HEK293 (cell line): ENCODE measurements around the gene NRF1.

ENCODE experiments used
- CTCF ChIA-PET: fragments of 350-600 bp; formaldehyde crosslinking; extraction: SDS; loops from one replicate; lab custom pipeline; 2021; ENCODE audit warnings: antibody characterized with exemption; lab: Yijun Ruan, JAX
- POLR2A ChIA-PET: fragments of 300-600 bp; formaldehyde crosslinking; extraction: SDS; loops from one replicate; lab custom pipeline; 2020; ENCODE audit warnings: antibody characterized with exemption, inconsistent platforms; lab: Yijun Ruan, JAX
- H3K27ac ChIP-seq: fragments of 200-500 bp; sonication (Bioruptor generic); 2 replicates; pipeline ENCODE4 v1.5.1; 2014; ENCODE audit warnings: low read depth, low read length, control low read depth, inconsistent platforms; ENCODE audit errors: extremely low read depth
- H3K36me3 ChIP-seq, 2 experiments: fragments of 200-500 bp in 1 of 2; sonication (Bioruptor generic) in 1 of 2; 1 replicate in 1 of 2; 2 replicates in 1 of 2; pipeline ENCODE4 v1.5.1; 2014 to 2017; ENCODE audit warnings: inconsistent platforms in 2 of 2, low read length in 2 of 2; ENCODE audit not compliant: control insufficient read depth in 2 of 2, insufficient read depth in 1 of 2
- H3K4me1 ChIP-seq: fragments of 200-500 bp; sonication (Bioruptor generic); 2 replicates; pipeline ENCODE4 v1.5.1; 2014; ENCODE audit warnings: mild to moderate bottlenecking, low read length, inconsistent platforms; ENCODE audit not compliant: control insufficient read depth, insufficient read depth
- H3K4me3 ChIP-seq: 2 replicates; pipeline ENCODE4 v1.5.1; 2011; ENCODE audit warnings: low read depth, mild to moderate bottlenecking, control low read depth, low read length, moderate library complexity
- H3K9me3 ChIP-seq: fragments of 200-500 bp; sonication (Bioruptor generic); 2 replicates; pipeline ENCODE4 v1.5.1; 2014; ENCODE audit warnings: low read depth, low read length, inconsistent platforms; ENCODE audit not compliant: control insufficient read depth, insufficient read depth
- AEBP2 ChIP-seq: fragments of 450-650 bp; formaldehyde crosslinking; IDR thresholded peaks from 2 replicates; pipeline ENCODE4 v1.5.1; 2016; ENCODE audit warnings: missing biosample characterization, missing genetic modification characterization, borderline replicate concordance
- GLI4 ChIP-seq: fragments of 450-650 bp; formaldehyde crosslinking; IDR thresholded peaks from 2 replicates; pipeline ENCODE4 v1.5.1; 2016; ENCODE audit warnings: missing biosample characterization, missing genetic modification characterization
- KLF7 ChIP-seq: fragments of 450-650 bp; formaldehyde crosslinking; IDR thresholded peaks from 2 replicates; pipeline ENCODE4 v1.5.1; 2016; ENCODE audit warnings: missing biosample characterization, missing genetic modification characterization, borderline replicate concordance
- OSR2 ChIP-seq: fragments of 450-650 bp; formaldehyde crosslinking; IDR thresholded peaks from 2 replicates; pipeline ENCODE4 v1.5.1; 2016; ENCODE audit warnings: missing biosample characterization, missing genetic modification characterization
- REST ChIP-seq: fragments of 450-650 bp; formaldehyde crosslinking; IDR thresholded peaks from 2 replicates; pipeline ENCODE4 v1.5.1; 2016; ENCODE audit warnings: missing biosample characterization, missing genetic modification characterization
- SCRT1 ChIP-seq: fragments of 450-650 bp; formaldehyde crosslinking; IDR thresholded peaks from 2 replicates; pipeline ENCODE4 v1.5.1; 2016; ENCODE audit warnings: missing biosample characterization, missing genetic modification characterization, borderline replicate concordance
- SCRT2 ChIP-seq: fragments of 450-650 bp; formaldehyde crosslinking; IDR thresholded peaks from 2 replicates; pipeline ENCODE4 v1.5.1; 2016; ENCODE audit warnings: missing biosample characterization, missing genetic modification characterization
- ZBTB20 ChIP-seq: fragments of 450-650 bp; formaldehyde crosslinking; IDR thresholded peaks from 2 replicates; pipeline ENCODE4 v1.5.1; 2016; ENCODE audit warnings: missing biosample characterization, missing genetic modification characterization
- ZBTB21 ChIP-seq: fragments of 450-650 bp; formaldehyde crosslinking; IDR thresholded peaks from 2 replicates; pipeline ENCODE4 v1.5.1; 2017; ENCODE audit warnings: missing biosample characterization, missing genetic modification characterization
- ZBTB26 ChIP-seq: fragments of 450-650 bp; formaldehyde crosslinking; optimal IDR thresholded peaks from 2 replicates; pipeline ENCODE3; 2016; ENCODE audit warnings: missing biosample characterization, mild to moderate bottlenecking, missing genetic modification characterization
- ZNF148 ChIP-seq: fragments of 450-650 bp; formaldehyde crosslinking; IDR thresholded peaks from 2 replicates; pipeline ENCODE4 v1.5.0; 2017; ENCODE audit warnings: missing biosample characterization, missing genetic modification characterization, borderline replicate concordance
- ZNF184 ChIP-seq: fragments of 450-650 bp; IDR thresholded peaks from 2 replicates; pipeline ENCODE4 v1.5.1; 2018; ENCODE audit warnings: missing biosample characterization, mild to moderate bottlenecking, missing genetic modification characterization
- ZNF335 ChIP-seq: fragments of 450-650 bp; formaldehyde crosslinking; conservative IDR thresholded peaks from 2 replicates; pipeline ENCODE4 v1.5.1; 2016; ENCODE audit warnings: missing biosample characterization, missing genetic modification characterization
- ZNF394 ChIP-seq: fragments of 450-650 bp; formaldehyde crosslinking; IDR thresholded peaks from 2 replicates; pipeline ENCODE4 v1.5.1; 2016; ENCODE audit warnings: missing biosample characterization, missing genetic modification characterization, mild to moderate bottlenecking, moderate library complexity, borderline replicate concordance
- ZNF510 ChIP-seq: fragments of 450-650 bp; formaldehyde crosslinking; IDR thresholded peaks from 2 replicates; pipeline ENCODE4 v1.5.1; 2018; ENCODE audit warnings: mild to moderate bottlenecking, missing genetic modification characterization, missing biosample characterization; ENCODE audit not compliant: insufficient replicate concordance
- ZNF629 ChIP-seq: fragments of 450-650 bp; formaldehyde crosslinking; IDR thresholded peaks from 2 replicates; pipeline ENCODE4 v1.5.1; 2017; ENCODE audit warnings: missing biosample characterization, missing genetic modification characterization
- ZNF645 ChIP-seq: fragments of 450-650 bp; formaldehyde crosslinking; IDR thresholded peaks from 2 replicates; pipeline ENCODE4; 2016; ENCODE audit warnings: missing biosample characterization, missing genetic modification characterization
- ZNF692 ChIP-seq: fragments of 450-650 bp; formaldehyde crosslinking; IDR thresholded peaks from 2 replicates; pipeline ENCODE4 v1.5.1; 2016; ENCODE audit warnings: missing biosample characterization, missing genetic modification characterization
- ZNF768 ChIP-seq: fragments of 450-650 bp; formaldehyde crosslinking; IDR thresholded peaks from 2 replicates; pipeline ENCODE4 v1.5.1; 2018; ENCODE audit warnings: missing biosample characterization, mild to moderate bottlenecking, missing genetic modification characterization
- ZNF837 ChIP-seq: fragments of 450-650 bp; formaldehyde crosslinking; IDR thresholded peaks from 2 replicates; pipeline ENCODE4 v1.5.1; 2016; ENCODE audit warnings: missing biosample characterization, missing genetic modification characterization
- ZSCAN16 ChIP-seq: fragments of 450-650 bp; formaldehyde crosslinking; IDR thresholded peaks from 2 replicates; pipeline ENCODE4 v1.5.1; 2016; ENCODE audit warnings: missing biosample characterization, missing genetic modification characterization
- ZSCAN23 ChIP-seq: fragments of 450-650 bp; formaldehyde crosslinking; IDR thresholded peaks from 2 replicates; pipeline ENCODE4 v1.5.1; 2016; ENCODE audit warnings: missing biosample characterization, missing genetic modification characterization

NRF1 gene

GRCh38 chr7:129609666-129610065 is 1.9 kb upstream of the NRF1 start:
- peaks cover 0 to 21% of the 10 kb centered on the region in 2 experiments; a peak in 1 of 3 replicates for H3K36me3 ChIP-seq
- POLR2A ChIA-PET: interaction anchor here (1.5 kb wide), 1 partner anchor 215 kb away, joined by 3 read pairs; no protein-coding TSS in a partner anchor
- H3K9me3 ChIP-seq: no peaks in the 10 kb centered on the region
- no peak overlapping the region for H3K4me3 ChIP-seq
- no peak overlapping the region for H3K27ac ChIP-seq
- TF ChIP-seq SCRT2 (tag by site-specific recombination) (peak; percentile 94), KLF7 (tag by site-specific recombination) (no peak), ZBTB21 (peak; percentile 47; the same call in 1 of the 2 replicates), ZNF629 (tag by site-specific recombination) (peak; percentile 71), ZNF837 (no peak)
- H3K4me1 ChIP-seq: peaks cover 6% of the 10 kb centered on the region; the same call in 1 of the 2 replicates
- CTCF ChIA-PET: interaction anchor here (0.7 to 1.1 kb wide), 3 partner anchors 15 to 129 kb away, joined by 3 to 6 read pairs (median 3); no protein-coding TSS in a partner anchor

GRCh38 chr7:129610709-129611245 is 743 bp upstream of the NRF1 start:
- Histone ChIP-seq H3K9me3 (no peaks in the 10 kb centered on the region), H3K4me1 (peaks cover 16% of the 10 kb centered on the region), H3K36me3 (peaks cover 0 to 21% of the 10 kb centered on the region in 2 experiments; a peak in 1 of 3 replicates), H3K27ac (peak overlapping the region; percentile 97), H3K4me3 (peak overlapping the region; percentile 96)
- ChIA-PET CTCF (interaction anchor here (0.6 to 1.1 kb wide), 4 partner anchors 9 to 369 kb away, joined by 3 to 4 read pairs (median 3); no protein-coding TSS in a partner anchor), POLR2A (interaction anchor here (0.6 to 1.5 kb wide), 2 partner anchors 178 to 214 kb away, joined by 3 read pairs; no protein-coding TSS in a partner anchor)
- TF ChIP-seq ZNF645 (tag by site-specific recombination): no peak
- no peak for TF ChIP-seq REST (tag by site-specific recombination)
- no peak for TF ChIP-seq ZNF510 (tag by site-specific recombination)
- no peak for TF ChIP-seq ZNF692 (tag by site-specific recombination)
- no peak for TF ChIP-seq GLI4 (tag by site-specific recombination)
- TF ChIP-seq ZNF148: no peak
- peak; percentile 11; the same call in 1 of the 2 replicates for TF ChIP-seq SCRT1 (tag by site-specific recombination)
- no peak for TF ChIP-seq ZBTB20 (tag by site-specific recombination)
- no peak for TF ChIP-seq ZNF394
- no peak for TF ChIP-seq ZSCAN16 (tag by site-specific recombination)
- no peak for TF ChIP-seq ZNF768 (tag by site-specific recombination)
- no peak for TF ChIP-seq ZSCAN23
- peak; percentile 95; the same call in 1 of the 2 replicates for TF ChIP-seq ZNF335 (tag by site-specific recombination)
- TF ChIP-seq ZBTB26 (tag by site-specific recombination): no peak
- no peak for TF ChIP-seq AEBP2 (tag by site-specific recombination)
- TF ChIP-seq ZNF184 (tag by site-specific recombination): no peak
- TF ChIP-seq OSR2 (tag by site-specific recombination): no peak
